ENCODE data around the gene MATCAP1. TPM values are rescaled to one million over a fixed set of nuclear protein-coding genes. Genes with fewer than 3 reads are reported as not detected.

Gene MATCAP1
- total RNA-seq, 4 donors from 2014 or later = 27.6 to 220 (median 32.5) TPM

DNA sequence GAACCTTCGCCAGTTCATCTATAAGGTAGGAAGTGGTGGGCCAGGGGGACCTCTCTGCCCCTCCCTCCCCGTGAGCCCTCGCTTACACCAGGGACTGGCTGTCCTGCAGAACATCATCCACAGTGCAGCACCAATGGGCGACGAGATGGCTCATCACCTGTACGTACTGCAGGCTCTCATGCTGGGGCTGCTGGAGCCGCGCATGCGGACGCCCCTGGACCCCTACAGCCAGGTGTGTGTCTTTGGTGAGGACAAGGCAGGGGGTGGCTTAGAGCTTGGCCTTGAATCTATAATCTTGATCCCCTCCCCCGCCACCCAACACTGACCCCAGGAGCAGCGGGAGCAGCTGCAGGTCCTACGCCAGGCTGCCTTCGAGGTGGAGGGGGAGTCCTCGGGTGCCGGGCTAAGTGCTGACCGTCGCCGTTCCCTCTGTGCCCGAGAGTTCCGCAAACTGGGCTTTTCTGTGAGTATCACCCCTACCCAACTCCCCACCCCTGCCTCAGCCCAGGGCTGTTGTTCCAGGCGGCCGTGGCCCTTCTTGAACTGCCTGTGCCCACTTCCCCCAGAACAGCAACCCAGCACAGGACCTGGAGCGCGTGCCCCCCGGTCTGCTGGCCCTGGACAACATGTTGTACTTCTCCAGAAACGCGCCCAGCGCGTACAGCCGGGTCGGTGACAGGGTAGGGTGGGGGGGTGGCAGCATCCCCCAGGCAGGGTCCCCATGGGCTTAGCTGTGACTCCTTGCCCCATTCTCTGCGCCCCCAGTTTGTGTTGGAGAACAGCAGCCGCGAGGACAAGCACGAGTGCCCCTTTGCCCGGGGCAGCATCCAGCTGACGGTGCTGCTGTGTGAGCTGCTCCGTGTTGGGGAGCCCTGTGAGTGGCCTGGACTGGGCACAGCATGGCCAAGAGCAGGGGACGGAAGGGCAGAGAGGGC is 17.9 kb upstream of the MATCAP1 start:
- no peak for DNase-seq
- Histone ChIP-seq H3K9me3 (no peaks in the 10 kb centered on the region), H3K27me3 (no peaks in the 10 kb centered on the region), H3K4me3 (no peak overlapping the region), H3K27ac (no peak overlapping the region), H3K36me3 (peaks cover 0 to 30% (median under 1%) of the 10 kb centered on the region in 4 donors), H3K4me1 (peaks cover 0 to 19% (median 18%) of the 10 kb centered on the region in 4 donors)
- no peak for TF ChIP-seq EP300 (IDR thresholded peaks at IDR 0.05; ENCODE audit: low read depth)
- 92% methylated on average over 33 of the region's 40 CpGs; no CpG with 5 or more reads in 1 of the 2 donors for WGBS, 2 donors (ENCODE audit: low coverage in 1 of 2)
- intact Hi-C loops (cut with DNase I; ENCODE audit: low total_unique reads) = no loop called here
- in situ Hi-C loops (cut with MboI; ENCODE audit: low pct_ligation_motif_present in 1 of 4, low pct_unique_long_range_greater_than_20kb in 1 of 4, low sequenced_read_pairs in 3 of 4) = no loop called here

DNA sequence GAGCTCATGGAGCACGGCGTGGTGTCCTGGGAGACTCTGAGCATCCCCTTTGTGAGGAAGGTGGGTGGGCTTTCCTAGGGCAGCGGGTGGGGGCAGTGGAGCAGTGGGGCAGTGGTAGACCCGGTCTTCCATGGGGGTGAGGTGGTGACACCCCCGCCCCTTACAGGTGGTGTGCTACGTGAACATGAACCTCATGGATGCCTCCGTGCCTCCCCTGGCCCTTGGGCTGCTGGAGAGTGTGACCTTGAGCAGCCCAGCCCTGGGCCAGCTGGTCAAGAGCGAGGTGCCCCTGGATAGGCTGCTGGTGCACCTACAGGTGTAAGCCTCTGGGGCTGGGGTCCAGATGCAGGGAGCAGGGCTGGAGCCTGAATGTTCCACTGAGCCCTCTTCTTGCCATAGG is 16.7 kb upstream of the MATCAP1 start:
- 90% methylated on average over 6 of the region's 8 CpGs; no CpG with 5 or more reads in 1 of the 2 donors for WGBS, 2 donors (ENCODE audit: low coverage in 1 of 2)
- H3K27me3 ChIP-seq = no peaks in the 10 kb centered on the region
- TF ChIP-seq POLR2A (IDR thresholded peaks at IDR 0.05) (no peak), EP300 (IDR thresholded peaks at IDR 0.05; ENCODE audit: low read depth) (no peak), POLR2AphosphoS5 (IDR thresholded peaks at IDR 0.05) (no peak)
- TF ChIP-seq, protein P1, sequence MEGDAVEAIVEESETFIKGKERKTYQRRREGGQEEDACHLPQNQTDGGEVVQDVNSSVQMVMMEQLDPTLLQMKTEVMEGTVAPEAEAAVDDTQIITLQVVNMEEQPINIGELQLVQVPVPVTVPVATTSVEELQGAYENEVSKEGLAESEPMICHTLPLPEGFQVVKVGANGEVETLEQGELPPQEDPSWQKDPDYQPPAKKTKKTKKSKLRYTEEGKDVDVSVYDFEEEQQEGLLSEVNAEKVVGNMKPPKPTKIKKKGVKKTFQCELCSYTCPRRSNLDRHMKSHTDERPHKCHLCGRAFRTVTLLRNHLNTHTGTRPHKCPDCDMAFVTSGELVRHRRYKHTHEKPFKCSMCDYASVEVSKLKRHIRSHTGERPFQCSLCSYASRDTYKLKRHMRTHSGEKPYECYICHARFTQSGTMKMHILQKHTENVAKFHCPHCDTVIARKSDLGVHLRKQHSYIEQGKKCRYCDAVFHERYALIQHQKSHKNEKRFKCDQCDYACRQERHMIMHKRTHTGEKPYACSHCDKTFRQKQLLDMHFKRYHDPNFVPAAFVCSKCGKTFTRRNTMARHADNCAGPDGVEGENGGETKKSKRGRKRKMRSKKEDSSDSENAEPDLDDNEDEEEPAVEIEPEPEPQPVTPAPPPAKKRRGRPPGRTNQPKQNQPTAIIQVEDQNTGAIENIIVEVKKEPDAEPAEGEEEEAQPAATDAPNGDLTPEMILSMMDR (IDR thresholded peaks at IDR 0.05) = no peak
- peak overlapping the region in 1 of 4 donors; percentile 54 for H3K4me3 ChIP-seq
- no peak for DNase-seq
- peaks cover 0 to 41% (median 6%) of the 10 kb centered on the region in 4 donors for H3K36me3 ChIP-seq
- H3K9me3 ChIP-seq = no peaks in the 10 kb centered on the region
- H3K27ac ChIP-seq = peak overlapping the region in 1 of 4 donors; percentile 93
- peaks cover 0 to 19% (median 18%) of the 10 kb centered on the region in 4 donors for H3K4me1 ChIP-seq
- in situ Hi-C loops (cut with MboI; ENCODE audit: low pct_ligation_motif_present in 1 of 4, low pct_unique_long_range_greater_than_20kb in 1 of 4, low sequenced_read_pairs in 3 of 4) (no loop called here), intact Hi-C loops (cut with DNase I; ENCODE audit: low total_unique reads) (no loop called here)

DNA sequence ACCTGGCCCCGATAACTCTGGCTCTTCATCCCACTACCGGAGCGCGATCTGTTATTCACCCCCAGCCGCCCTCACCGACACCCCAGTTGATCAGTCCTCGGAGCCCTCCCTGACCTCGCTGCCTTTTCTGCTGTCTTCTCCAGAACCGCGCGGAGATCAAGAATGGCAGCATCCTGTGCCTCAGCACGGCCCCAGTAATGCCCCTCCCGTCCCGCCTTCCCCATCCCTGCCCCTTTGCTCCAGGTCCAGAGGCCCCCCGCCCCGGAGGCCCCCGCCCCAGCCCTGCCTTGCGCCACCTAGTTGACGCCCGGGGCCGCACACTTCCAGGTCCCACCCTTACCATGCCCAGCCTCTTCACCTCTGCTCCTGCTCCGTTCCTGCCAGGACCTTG is 16.0 kb upstream of the MATCAP1 start:
- no peaks in the 10 kb centered on the region for H3K9me3 ChIP-seq
- 38 to 40% methylated on average over 2 to 19 of the region's 22 CpGs for WGBS, 2 donors (ENCODE audit: low coverage in 1 of 2)
- peak; percentile 63 for DNase-seq
- intact Hi-C loops (cut with DNase I; ENCODE audit: low total_unique reads) = no loop called here
- H3K4me1 ChIP-seq = peaks cover 0 to 19% (median 18%) of the 10 kb centered on the region in 4 donors
- TF ChIP-seq, protein P1 (IDR thresholded peaks at IDR 0.05) = peak in 3 of 5 experiments; percentile 10 to 50 (median 23)
- no peak for TF ChIP-seq POLR2AphosphoS5 (IDR thresholded peaks at IDR 0.05)
- TF ChIP-seq POLR2A (IDR thresholded peaks at IDR 0.05) = no peak
- no peak for TF ChIP-seq EP300 (IDR thresholded peaks at IDR 0.05; ENCODE audit: low read depth)
- H3K36me3 ChIP-seq = peaks cover 0 to 48% (median 9%) of the 10 kb centered on the region in 4 donors
- peak overlapping the region in 3 of 4 donors; percentile 31 to 54 (median 47) for H3K4me3 ChIP-seq
- H3K27me3 ChIP-seq = no peaks in the 10 kb centered on the region
- peak overlapping the region; percentile 86 to 93 (median 88) for H3K27ac ChIP-seq
- in situ Hi-C loops (cut with MboI; ENCODE audit: low pct_ligation_motif_present in 1 of 4, low pct_unique_long_range_greater_than_20kb in 1 of 4, low sequenced_read_pairs in 3 of 4) = no loop called here

DNA sequence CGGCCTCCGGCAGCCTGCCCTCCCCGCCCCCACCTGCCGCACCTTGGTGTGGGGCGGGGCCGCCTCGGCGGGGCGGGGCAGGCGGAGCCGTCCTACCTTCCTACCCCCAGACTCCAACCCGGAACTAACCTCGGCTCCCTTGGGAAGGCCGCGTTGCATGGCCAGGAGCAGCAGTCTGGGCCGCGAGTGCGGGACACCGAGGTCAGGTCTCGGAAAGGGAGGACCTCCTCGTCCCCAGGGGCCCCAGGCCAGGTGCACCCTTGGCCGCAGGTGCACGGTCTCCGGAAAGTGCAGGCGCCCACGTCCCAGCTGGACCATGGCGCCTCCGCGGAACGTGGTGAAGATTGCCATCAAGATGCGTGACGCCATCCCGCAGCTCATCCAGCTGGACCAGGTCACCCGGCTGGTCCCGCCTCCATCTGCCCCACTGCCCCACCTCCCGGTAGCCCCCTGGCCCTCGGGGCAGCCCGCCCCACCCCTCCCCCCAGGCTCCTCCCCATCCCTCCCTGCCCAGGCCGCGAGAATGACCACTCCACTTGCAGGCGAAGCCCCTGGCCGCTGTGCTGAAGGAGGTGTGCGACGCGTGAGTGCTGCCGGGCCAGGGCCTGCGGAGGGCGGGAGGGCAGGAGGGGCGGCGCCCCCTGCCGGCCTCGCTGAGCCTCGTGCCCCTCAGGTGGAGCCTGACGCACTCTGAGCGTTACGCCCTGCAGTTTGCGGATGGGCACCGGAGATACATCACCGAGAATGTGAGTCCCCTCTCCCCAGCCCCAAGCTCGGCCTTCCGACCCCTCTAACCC is 15.4 kb upstream of the MATCAP1 start, which contains the start of gene ELMO3:
Gene ELMO3, plus strand, starts transcription at position 121 of the 797 bp plus-strand sequence. Its CDS starts 196 bp downstream, at position 317.
- TF ChIP-seq POLR2AphosphoS5 (IDR thresholded peaks at IDR 0.05) (peak; percentile 81 to 96 (median 94)), EP300 (IDR thresholded peaks at IDR 0.05; ENCODE audit: low read depth) (no peak), POLR2A (IDR thresholded peaks at IDR 0.05) (peak; percentile 94)
- TF ChIP-seq, protein P1 (IDR thresholded peaks at IDR 0.05) = peak; percentile 39 to 69 (median 52)
- H3K9me3 ChIP-seq = no peaks in the 10 kb centered on the region
- intact Hi-C loops (cut with DNase I; ENCODE audit: low total_unique reads) = no loop called here
- WGBS, 2 donors (ENCODE audit: low coverage in 1 of 2) = 2 to 44% methylated on average over 7 to 55 of the region's 61 CpGs
- H3K27me3 ChIP-seq = no peaks in the 10 kb centered on the region
- peak within 1 kb of the TSS; percentile 86 to 93 (median 88) for H3K27ac ChIP-seq
- DNase-seq = peak; percentile 88
- H3K4me3 ChIP-seq = peak within 1 kb of the TSS; percentile 8 to 54 (median 39)
- in situ Hi-C loops (cut with MboI; ENCODE audit: low pct_ligation_motif_present in 1 of 4, low pct_unique_long_range_greater_than_20kb in 1 of 4, low sequenced_read_pairs in 3 of 4) = no loop called here
- peaks cover 0 to 19% (median 18%) of the 10 kb centered on the region in 4 donors for H3K4me1 ChIP-seq
- H3K36me3 ChIP-seq = peaks cover 0 to 50% (median 11%) of the 10 kb centered on the region in 4 donors
